Measurements from ENCODE around the gene ALDOC. TPM values are rescaled to one million over a fixed set of nuclear protein-coding genes. Genes with fewer than 3 reads are reported as not detected.

ALDOC gene
- total RNA-seq, 1 donor from 2014 or later: 18.3 TPM

DNA sequence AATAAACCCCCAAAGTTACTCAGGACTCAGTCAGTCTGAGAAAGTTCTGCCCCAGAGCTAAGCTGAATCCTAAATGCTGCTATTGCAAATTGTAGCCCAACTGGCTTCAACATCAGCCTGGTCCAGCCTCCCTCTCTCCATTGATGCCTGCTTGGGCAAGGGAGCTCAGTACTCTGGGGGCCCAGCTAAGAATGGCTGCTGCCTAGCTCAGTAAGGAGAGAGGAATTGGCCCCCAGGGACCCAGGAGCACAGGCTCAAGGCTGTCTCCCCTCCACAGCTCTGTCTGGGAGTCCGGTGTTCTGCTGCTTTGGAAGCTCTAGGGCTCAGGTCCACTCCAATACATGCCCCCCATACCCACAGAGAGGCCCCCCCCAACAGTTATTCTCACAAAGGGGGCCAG is 25.8 kb downstream of the ALDOC start:
- no peak for DNase-seq (ENCODE audit: low spot score)
- Mint-ChIP-seq H3K4me3 (ENCODE audit: unreplicated experiment) (no peak overlapping the region), H3K27ac (ENCODE audit: unreplicated experiment) (no peak overlapping the region), H3K27me3 (ENCODE audit: unreplicated experiment) (peaks cover 6% of the 10 kb centered on the region), H3K36me3 (ENCODE audit: low read depth, unreplicated experiment) (peaks cover 23% of the 10 kb centered on the region), H3K9me3 (ENCODE audit: unreplicated experiment) (no peaks in the 10 kb centered on the region), H3K4me1 (ENCODE audit: unreplicated experiment) (peaks cover 23% of the 10 kb centered on the region)
- TF ChIP-seq, protein P1, sequence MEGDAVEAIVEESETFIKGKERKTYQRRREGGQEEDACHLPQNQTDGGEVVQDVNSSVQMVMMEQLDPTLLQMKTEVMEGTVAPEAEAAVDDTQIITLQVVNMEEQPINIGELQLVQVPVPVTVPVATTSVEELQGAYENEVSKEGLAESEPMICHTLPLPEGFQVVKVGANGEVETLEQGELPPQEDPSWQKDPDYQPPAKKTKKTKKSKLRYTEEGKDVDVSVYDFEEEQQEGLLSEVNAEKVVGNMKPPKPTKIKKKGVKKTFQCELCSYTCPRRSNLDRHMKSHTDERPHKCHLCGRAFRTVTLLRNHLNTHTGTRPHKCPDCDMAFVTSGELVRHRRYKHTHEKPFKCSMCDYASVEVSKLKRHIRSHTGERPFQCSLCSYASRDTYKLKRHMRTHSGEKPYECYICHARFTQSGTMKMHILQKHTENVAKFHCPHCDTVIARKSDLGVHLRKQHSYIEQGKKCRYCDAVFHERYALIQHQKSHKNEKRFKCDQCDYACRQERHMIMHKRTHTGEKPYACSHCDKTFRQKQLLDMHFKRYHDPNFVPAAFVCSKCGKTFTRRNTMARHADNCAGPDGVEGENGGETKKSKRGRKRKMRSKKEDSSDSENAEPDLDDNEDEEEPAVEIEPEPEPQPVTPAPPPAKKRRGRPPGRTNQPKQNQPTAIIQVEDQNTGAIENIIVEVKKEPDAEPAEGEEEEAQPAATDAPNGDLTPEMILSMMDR (IDR thresholded peaks at IDR 0.05; ENCODE audit: unreplicated experiment): no peak

DNA sequence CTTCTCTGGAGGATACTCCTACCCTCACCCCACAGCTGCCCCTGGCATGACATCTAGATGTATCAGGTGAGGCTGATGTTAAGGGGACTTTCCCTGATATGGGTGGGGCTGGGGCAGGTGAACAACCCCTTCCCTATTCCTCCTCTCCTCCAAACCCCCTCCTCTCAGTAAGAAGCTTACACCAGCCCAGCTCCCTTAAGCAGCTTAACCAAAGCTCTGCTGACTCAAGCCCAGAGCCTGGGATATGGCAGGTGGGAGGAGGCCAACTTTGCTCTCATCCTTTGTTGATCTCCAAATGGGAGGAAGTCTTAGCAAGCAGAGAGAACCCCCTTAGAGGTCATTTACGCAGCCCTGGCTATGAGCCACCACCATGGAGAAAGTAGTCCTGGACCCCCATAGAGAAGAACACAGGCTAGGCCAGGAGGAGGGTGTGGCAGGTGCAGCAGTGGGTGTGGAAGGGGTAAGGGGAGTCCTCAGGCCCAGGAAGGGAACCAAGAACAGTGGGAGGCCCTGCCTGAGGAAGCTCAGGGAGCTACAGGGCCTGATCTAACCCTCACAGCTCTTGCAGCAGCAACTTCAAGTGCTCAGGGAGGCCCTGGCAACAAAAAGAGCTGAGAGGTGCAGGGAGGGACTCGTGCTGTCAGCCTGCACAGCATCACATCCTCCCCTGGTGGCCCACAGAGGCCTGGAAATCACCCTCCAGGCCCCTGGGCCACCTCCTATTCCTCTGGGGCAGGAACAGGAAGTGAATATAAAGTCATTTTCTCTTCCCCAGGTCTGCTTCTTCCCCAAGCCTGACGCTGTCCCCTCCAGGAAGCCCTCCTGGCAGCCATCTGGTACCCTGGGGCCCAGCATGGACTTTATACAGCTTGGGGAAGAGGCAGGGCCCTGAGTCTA is 27.2 kb downstream of the ALDOC start:
- Mint-ChIP-seq H3K27me3 (ENCODE audit: unreplicated experiment) (peaks cover 6% of the 10 kb centered on the region), H3K4me1 (ENCODE audit: unreplicated experiment) (peaks cover 24% of the 10 kb centered on the region), H3K9me3 (ENCODE audit: unreplicated experiment) (no peaks in the 10 kb centered on the region), H3K27ac (ENCODE audit: unreplicated experiment) (no peak overlapping the region), H3K36me3 (ENCODE audit: low read depth, unreplicated experiment) (peaks cover 19% of the 10 kb centered on the region), H3K4me3 (ENCODE audit: unreplicated experiment) (no peak overlapping the region)
- TF ChIP-seq, protein P1 (IDR thresholded peaks at IDR 0.05; ENCODE audit: unreplicated experiment): no peak
- no peak for DNase-seq (ENCODE audit: low spot score)

DNA sequence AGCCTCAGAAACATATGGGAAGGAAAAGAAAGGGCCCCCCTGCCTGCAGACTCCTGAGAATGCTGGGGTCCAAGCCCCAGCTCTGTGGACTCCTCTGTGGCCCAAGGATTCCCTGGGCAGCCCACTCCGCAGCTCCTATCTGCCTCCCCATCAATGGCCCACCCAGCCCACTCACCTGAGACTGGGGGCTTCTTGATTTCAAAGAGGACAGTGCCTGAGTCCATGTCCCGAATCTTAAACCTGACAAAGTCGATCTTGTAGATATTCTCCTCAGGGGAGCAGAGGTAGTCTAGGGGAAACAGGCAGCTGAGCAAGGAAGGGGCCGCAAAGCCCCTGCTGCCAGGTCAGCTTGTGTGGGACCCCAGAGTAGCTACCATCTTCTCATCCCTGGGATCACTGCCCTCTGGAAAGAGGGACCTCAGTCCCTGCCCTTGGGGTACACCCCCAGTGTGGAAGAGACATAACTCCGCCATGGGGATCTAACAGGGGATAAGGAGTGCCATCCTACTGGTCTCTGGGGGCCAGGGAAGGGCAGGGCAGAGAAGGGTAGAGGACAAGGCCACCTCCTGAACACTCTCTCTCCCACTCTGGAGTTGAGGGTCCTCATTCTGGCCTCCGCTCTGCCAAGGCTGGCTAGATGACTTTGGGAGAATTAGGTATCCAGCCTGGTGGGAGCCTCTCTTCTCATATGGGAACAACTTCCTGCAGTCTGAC is 28.1 kb downstream of the ALDOC start:
- peaks cover 9% of the 10 kb centered on the region for H3K36me3 Mint-ChIP-seq (ENCODE audit: low read depth, unreplicated experiment)
- no peak overlapping the region for H3K4me3 Mint-ChIP-seq (ENCODE audit: unreplicated experiment)
- H3K4me1 Mint-ChIP-seq (ENCODE audit: unreplicated experiment): peaks cover 29% of the 10 kb centered on the region
- no peak overlapping the region for H3K27ac Mint-ChIP-seq (ENCODE audit: unreplicated experiment)
- H3K9me3 Mint-ChIP-seq (ENCODE audit: unreplicated experiment): no peaks in the 10 kb centered on the region
- DNase-seq (ENCODE audit: low spot score): no peak
- peaks cover 6% of the 10 kb centered on the region for H3K27me3 Mint-ChIP-seq (ENCODE audit: unreplicated experiment)
- TF ChIP-seq, protein P1 (IDR thresholded peaks at IDR 0.05; ENCODE audit: unreplicated experiment): peak; percentile 57

DNA sequence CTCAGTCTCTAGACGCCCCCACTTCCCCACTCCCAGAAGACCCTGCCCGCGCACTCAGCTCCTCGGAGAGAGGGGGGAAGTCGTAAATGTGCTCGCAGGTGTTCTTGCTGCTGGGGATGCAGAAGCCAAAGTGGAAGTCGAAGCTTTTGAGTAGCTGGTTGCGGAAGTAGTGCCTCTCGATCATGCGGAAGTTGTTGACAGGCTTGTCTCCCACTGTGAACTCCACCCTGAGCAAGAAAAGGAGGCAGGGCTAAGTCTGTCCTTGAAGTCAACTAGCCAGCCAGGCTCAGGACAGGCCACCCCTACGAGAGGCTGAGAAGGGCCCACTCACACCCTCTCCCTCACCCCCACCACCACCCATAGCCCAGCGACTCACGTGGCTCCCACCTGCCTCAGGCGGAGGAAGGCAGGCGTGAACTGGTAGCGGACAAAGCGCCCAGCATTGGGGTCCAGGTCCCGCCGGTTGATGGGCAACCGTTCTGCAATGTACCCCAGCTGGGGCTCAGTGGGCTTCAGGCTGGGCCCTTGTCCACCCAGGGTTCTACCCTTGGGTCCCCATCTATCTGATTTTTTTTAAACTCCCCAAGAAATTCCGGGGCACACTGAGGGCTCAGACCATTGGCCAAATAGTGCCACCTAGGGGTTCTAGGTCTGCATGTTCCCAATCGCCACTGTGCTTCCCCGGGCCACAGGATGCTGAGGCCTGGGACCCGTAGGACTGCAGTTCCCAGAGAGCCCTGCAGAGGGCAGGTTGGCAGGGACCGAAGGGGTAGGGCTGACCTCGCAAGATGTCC is 28.9 kb downstream of the ALDOC start:
- H3K9me3 Mint-ChIP-seq (ENCODE audit: unreplicated experiment): no peaks in the 10 kb centered on the region
- TF ChIP-seq, protein P1 (IDR thresholded peaks at IDR 0.05; ENCODE audit: unreplicated experiment): peak; percentile 97
- H3K36me3 Mint-ChIP-seq (ENCODE audit: low read depth, unreplicated experiment): peaks cover 3% of the 10 kb centered on the region
- no peak overlapping the region for H3K4me3 Mint-ChIP-seq (ENCODE audit: unreplicated experiment)
- peaks cover 6% of the 10 kb centered on the region for H3K27me3 Mint-ChIP-seq (ENCODE audit: unreplicated experiment)
- DNase-seq (ENCODE audit: low spot score): peak; percentile 90
- peaks cover 27% of the 10 kb centered on the region for H3K4me1 Mint-ChIP-seq (ENCODE audit: unreplicated experiment)
- H3K27ac Mint-ChIP-seq (ENCODE audit: unreplicated experiment): no peak overlapping the region

All from endothelial cell (in vitro differentiated cells).